Central memory CD8-positive, alpha-beta T cell (primary cell): ENCODE measurements around the gene ANKAR.
A peak's percentile ranks its signal among the peaks of the same experiment; 100 is the strongest.
"Not testable (repeated sequence)": the region's sequence is repeated elsewhere in the genome, so short reads cannot be mapped to it uniquely, and the experiment has no call there.

Source experiments
- ATAC-seq: fragments of 150-1000 bp; cut with Tn5 transposase; replicated peaks from 2 replicates; pipeline ENCODE4 v1.10.0; 2022; ENCODE audit warnings: mild to moderate bottlenecking, moderate FRiP score, moderate number of reproducible peaks; ENCODE audit not compliant: poor library complexity, severe bottlenecking; ENCODE audit errors: extremely low read depth
- DNase-seq, 2 donors: peaks; one replicate each; pipeline ENCODE4 v3.0.0; 2021; ENCODE audit warnings: low spot score in 2 of 2
- H3K27ac Mint-ChIP-seq: one replicate; pipeline ENCODE4 v1.8.0; 2022; ENCODE audit warnings: low read depth, mild to moderate bottlenecking, moderate library complexity, mixed read lengths
- H3K27me3 Mint-ChIP-seq: one replicate; pipeline ENCODE4 v1.8.0; 2022; ENCODE audit warnings: mixed read lengths
- H3K36me3 Mint-ChIP-seq: one replicate; pipeline ENCODE4 v1.8.0; 2022; ENCODE audit warnings: mild to moderate bottlenecking, moderate library complexity, mixed read lengths; ENCODE audit not compliant: insufficient read depth
- H3K4me1 Mint-ChIP-seq: one replicate; pipeline ENCODE4 v1.8.0; 2022; ENCODE audit warnings: mixed read lengths
- H3K4me3 Mint-ChIP-seq: one replicate; pipeline ENCODE4 v1.8.0; 2022; ENCODE audit warnings: mild to moderate bottlenecking, moderate library complexity, mixed read lengths
- H3K9me3 Mint-ChIP-seq: one replicate; pipeline ENCODE4 v1.8.0; 2022; ENCODE audit warnings: mixed read lengths

ANKAR gene

DNA sequence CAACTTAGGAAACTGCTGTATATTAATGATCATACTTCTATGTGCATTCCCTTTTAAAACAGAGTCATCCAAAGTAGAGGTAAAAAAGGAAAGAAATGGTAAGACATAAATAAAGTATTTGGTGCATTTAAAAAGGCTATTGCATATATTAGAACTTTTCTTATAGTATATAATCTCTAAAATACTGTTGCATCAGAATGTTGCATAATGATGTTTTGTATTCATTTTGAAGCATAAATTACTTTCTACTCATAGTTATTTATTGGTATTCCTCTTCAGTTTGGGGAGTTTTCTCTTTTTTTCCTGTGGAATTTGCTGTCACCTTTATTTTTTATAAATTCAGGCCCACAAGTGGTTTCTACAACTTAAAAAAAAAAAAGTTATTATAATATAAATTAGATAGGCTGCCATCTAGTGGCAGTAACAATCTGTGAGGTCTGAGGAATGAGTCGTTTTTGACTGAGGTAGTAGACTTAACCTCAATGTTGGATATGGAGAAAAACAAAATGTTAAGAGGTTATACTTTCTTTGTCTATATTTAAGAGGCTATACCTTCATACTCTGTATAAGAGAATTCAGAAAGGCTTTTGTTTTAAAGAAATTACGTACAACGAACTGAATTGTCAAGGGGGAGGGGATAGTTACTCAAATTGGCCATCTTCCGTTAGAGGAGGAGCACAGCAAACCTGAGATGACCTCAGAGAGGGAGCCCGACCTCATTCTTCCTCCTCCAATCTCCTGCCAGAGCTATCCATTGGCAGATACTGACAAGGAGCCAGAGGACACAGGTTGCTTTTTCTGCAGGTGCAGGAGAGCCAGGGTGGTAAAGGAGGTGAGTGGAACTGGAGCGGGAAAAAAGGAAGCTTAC is 23.8 kb downstream of the ANKAR start:
- no peaks in the 10 kb centered on the region for H3K27me3 Mint-ChIP-seq
- H3K36me3 Mint-ChIP-seq, result peaks cover 8% of the 10 kb centered on the region
- ATAC-seq (peak; percentile 28), DNase-seq (no peak)
- no peaks in the 10 kb centered on the region for H3K4me1 Mint-ChIP-seq
- H3K4me3 Mint-ChIP-seq, result no peak overlapping the region
- peak overlapping the region; percentile 52 for H3K27ac Mint-ChIP-seq
- H3K9me3 Mint-ChIP-seq, result no peaks in the 10 kb centered on the region

DNA sequence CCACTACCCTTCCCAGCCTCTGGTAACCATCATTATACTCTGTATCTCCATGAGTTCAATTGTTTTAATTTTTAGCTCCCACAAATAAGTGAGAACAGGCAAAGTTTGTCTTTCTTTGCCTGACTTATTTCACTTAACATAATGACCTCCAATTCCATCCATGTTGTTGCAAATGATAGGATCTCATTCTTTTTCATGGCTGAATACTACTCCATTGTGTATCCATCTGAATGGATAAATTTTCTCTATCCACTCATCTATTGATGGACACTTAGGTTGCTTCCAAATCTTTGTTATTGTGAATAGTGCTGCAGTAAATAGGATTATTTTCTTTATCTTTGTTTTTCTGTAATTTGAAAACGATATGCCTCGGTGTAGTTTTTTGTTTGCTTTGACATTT is 26.2 kb downstream of the ANKAR start:
- H3K27me3 Mint-ChIP-seq, result no peaks in the 10 kb centered on the region
- DNase-seq (no peak), ATAC-seq (no peak)
- H3K9me3 Mint-ChIP-seq, result no peaks in the 10 kb centered on the region
- H3K36me3 Mint-ChIP-seq, result peaks cover 8% of the 10 kb centered on the region
- H3K4me3 Mint-ChIP-seq, result no peak overlapping the region
- no peaks in the 10 kb centered on the region for H3K4me1 Mint-ChIP-seq
- no peak overlapping the region for H3K27ac Mint-ChIP-seq

- Mint-ChIP-seq H3K27me3 (no peaks in the 10 kb centered on the region), H3K9me3 (no peaks in the 10 kb centered on the region)
- no peak for DNase-seq
These were observed 27.6 kb downstream of the ANKAR start for GRCh38 chr2:189702071-189702470.

DNA sequence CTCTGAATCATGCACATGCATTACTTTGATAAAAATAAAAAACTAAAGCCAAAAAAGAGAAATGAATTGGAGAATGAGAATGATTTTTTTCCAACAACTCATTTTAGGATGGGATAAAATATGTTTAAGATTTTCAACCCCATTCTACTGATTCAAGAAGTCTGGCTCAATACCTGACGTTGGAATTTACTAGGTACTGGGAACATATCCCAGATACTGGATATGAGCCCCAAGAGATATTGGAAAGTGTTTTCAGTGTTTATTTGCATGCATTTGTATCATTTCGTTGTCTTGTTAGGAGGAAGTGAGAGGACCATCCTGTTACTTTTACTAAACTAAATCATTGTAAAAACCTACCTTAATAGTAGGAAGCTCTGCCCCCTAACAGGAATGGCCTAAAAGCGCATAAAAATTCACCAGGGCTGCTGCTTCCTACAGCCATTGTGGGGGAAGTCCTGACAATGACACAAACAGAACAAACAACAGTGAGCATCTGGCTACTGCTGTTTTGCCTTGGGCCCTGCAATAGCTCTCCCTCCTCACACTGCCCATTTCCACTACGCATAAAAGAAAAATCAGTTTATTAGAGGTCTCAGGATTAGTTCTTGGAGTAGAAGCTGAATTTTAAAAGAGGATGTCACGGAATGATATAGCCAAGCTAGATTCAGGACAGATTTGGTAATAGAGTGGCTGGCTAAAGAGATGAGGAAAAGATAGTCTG is 35.2 kb downstream of the ANKAR start:
- Mint-ChIP-seq H3K27ac (no peak overlapping the region), H3K4me1 (no peaks in the 10 kb centered on the region), H3K9me3 (peaks cover 7% of the 10 kb centered on the region), H3K27me3 (no peaks in the 10 kb centered on the region), H3K36me3 (peaks cover 6% of the 10 kb centered on the region), H3K4me3 (no peak overlapping the region)
- ATAC-seq (no peak), DNase-seq (no peak)

More at GRCh38 chr2:189702071-189702470, 27.6 kb downstream of the ANKAR start:
- Mint-ChIP-seq H3K27ac (no peak overlapping the region), H3K4me3 (no peak overlapping the region), H3K36me3 (peaks cover 9% of the 10 kb centered on the region), H3K4me1 (no peaks in the 10 kb centered on the region)
- no peak for ATAC-seq

DNA sequence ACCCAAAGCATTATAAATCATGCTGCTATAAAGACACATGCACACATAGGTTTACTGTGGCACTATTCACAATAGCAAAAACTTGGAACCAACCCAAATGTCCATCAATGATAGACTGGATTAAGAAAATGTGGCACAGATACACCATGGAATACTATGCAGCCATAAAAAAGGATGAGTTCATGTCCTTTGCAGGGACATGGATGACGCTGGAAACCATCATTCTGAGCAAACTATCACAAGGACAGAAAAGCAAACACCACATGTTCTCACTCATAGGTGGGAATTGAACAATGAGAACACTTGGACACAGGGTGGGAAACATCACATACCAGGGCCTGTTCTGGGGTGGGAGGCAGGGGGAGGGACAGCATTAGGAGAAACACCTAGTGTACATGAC is 43.1 kb downstream of the ANKAR start:
- H3K27me3 Mint-ChIP-seq, DNase-seq, ATAC-seq, H3K4me1 Mint-ChIP-seq, H3K27ac Mint-ChIP-seq, H3K36me3 Mint-ChIP-seq, H3K4me3 Mint-ChIP-seq: not testable (repeated sequence)
- peaks cover 12% of the 10 kb centered on the region for H3K9me3 Mint-ChIP-seq

DNA sequence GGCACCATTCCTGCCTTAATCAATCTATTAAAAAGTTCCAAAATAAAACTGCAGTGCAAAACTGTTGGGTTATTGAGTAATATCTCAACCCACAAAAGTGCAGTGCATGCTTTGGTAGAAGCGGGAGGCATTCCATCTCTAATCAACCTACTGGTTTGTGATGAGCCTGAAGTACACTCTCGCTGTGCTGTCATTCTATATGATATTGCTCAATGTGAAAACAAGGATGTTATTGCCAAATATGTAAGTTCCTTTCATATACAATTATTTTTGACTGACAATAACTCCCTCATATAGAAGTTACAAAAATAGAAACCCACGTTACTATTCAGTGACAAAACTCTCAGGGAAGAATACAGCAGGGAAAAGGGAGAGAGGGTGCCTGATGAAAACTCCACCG is 45.1 kb downstream of the ANKAR start:
- Mint-ChIP-seq H3K9me3 (peaks cover 6% of the 10 kb centered on the region), H3K27ac (no peak overlapping the region), H3K4me3 (no peak overlapping the region), H3K27me3 (no peaks in the 10 kb centered on the region), H3K36me3 (peaks cover 3% of the 10 kb centered on the region), H3K4me1 (no peaks in the 10 kb centered on the region)
- ATAC-seq, result no peak
- no peak for DNase-seq

- no peak overlapping the region for H3K27ac Mint-ChIP-seq
These were observed 48.7 kb downstream of the ANKAR start for GRCh38 chr2:189723192-189723591.

More at GRCh38 chr2:189723192-189723591, 48.7 kb downstream of the ANKAR start:
- Mint-ChIP-seq H3K27me3 (no peaks in the 10 kb centered on the region), H3K4me3 (no peak overlapping the region), H3K36me3 (peaks cover 3% of the 10 kb centered on the region), H3K4me1 (no peaks in the 10 kb centered on the region), H3K9me3 (no peaks in the 10 kb centered on the region)
- ATAC-seq, result no peak
- DNase-seq, result no peak
